HepG2 (cell line): ENCODE measurements around the gene CIBAR2. TPM values are rescaled to one million over a fixed set of nuclear protein-coding genes. Genes with fewer than 3 reads are reported as not detected.

Experiments used
- AFF4 ChIP-seq: sonication (generic); formaldehyde crosslinking; IDR thresholded peaks from 2 replicates; pipeline ENCODE4 v1.4.0; 2020; ENCODE audit warnings: missing genetic modification reagents
- CHD4 ChIP-seq: fragments of 200-600 bp; sonication (generic); IDR thresholded peaks from 2 replicates; pipeline ENCODE4 v1.7.0; 2017; ENCODE audit warnings: mild to moderate bottlenecking, low read length, borderline replicate concordance
- FOXO1 ChIP-seq: sonication (generic); formaldehyde crosslinking; IDR thresholded peaks from 2 replicates; pipeline ENCODE4 v1.4.0; 2020; ENCODE audit warnings: missing genetic modification reagents
- GTF2F1 ChIP-seq: fragments of 150-350 bp; IDR thresholded peaks from 2 replicates; pipeline ENCODE4 v1.6.1; 2014; ENCODE audit warnings: low read length
- KDM2A ChIP-seq: sonication (generic); formaldehyde crosslinking; IDR thresholded peaks from 2 replicates; pipeline ENCODE4 v1.4.0; 2020; ENCODE audit warnings: low read depth, missing genetic modification reagents, borderline replicate concordance
- STAG1 ChIP-seq: sonication (generic); formaldehyde crosslinking; IDR thresholded peaks from 2 replicates; pipeline ENCODE4 v1.4.0; 2020; ENCODE audit warnings: missing genetic modification reagents
- THAP8 ChIP-seq: sonication (generic); formaldehyde crosslinking; IDR thresholded peaks from 2 replicates; pipeline ENCODE4 v1.5.1; 2020; ENCODE audit warnings: missing genetic modification reagents, mild to moderate bottlenecking, borderline replicate concordance
- ZNF816 ChIP-seq: sonication (generic); formaldehyde crosslinking; IDR thresholded peaks from 2 replicates; pipeline ENCODE4 v1.8.0; 2022; ENCODE audit warnings: missing genetic modification reagents, mild to moderate bottlenecking, borderline replicate concordance
- polyA plus RNA-seq, 8 experiments: library from polyadenylated mRNA; depleted of rRNA in 3 of 8; stranded (reverse) in 7 of 8; unstranded in 1 of 8; fragments of >200 nt; fragmentation: Illumina TruSeq in 4 of 8; extraction: Trizol in 4 of 8; gene quantifications; 2 replicates each; pipeline versions ENCODE4 v1.2.1 to v1.2.3, GENCODE V29; 2011 to 2016; ENCODE audit warnings: low read depth in 4 of 8, missing spikeins in 1 of 8, mixed read lengths in 1 of 8; ENCODE audit not compliant: insufficient read depth in 1 of 8
- total RNA-seq, 5 experiments: library from RNA; depleted of rRNA; stranded (reverse); fragments of >200 nt; fragmentation: Illumina TruSeq; extraction: Trizol; gene quantifications; 2 replicates each; pipeline ENCODE4 v1.2.3, GENCODE V29; 2016; ENCODE audit warnings: low read depth in 1 of 5
- TF ChIP-seq, protein P1 (sequence below): sonication (generic); formaldehyde crosslinking; IDR thresholded peaks from 2 replicates; pipeline ENCODE4 v1.4.0; 2020; ENCODE audit warnings: missing genetic modification reagents
- TF ChIP-seq, protein P2 (sequence below): sonication (generic); formaldehyde crosslinking; conservative IDR thresholded peaks from 2 replicates; pipeline ENCODE4 v1.8.1; 2023; ENCODE audit warnings: missing genetic modification reagents
- TF ChIP-seq, protein P3 (sequence below): IDR thresholded peaks from 2 replicates; pipeline ENCODE4 v1.6.1; 2016; ENCODE audit warnings: control low read depth
- TF ChIP-seq, protein P4 (sequence below): sonication (generic); formaldehyde crosslinking; IDR thresholded peaks from 2 replicates; pipeline ENCODE4 v1.9.0; 2021; ENCODE audit warnings: missing genetic modification reagents, borderline replicate concordance

Gene CIBAR2
- total and polyA plus RNA-seq, 2 of the 13 experiments (the other 11 are each of a cell fraction or from before 2014, with no cell fraction given): not detected

DNA sequence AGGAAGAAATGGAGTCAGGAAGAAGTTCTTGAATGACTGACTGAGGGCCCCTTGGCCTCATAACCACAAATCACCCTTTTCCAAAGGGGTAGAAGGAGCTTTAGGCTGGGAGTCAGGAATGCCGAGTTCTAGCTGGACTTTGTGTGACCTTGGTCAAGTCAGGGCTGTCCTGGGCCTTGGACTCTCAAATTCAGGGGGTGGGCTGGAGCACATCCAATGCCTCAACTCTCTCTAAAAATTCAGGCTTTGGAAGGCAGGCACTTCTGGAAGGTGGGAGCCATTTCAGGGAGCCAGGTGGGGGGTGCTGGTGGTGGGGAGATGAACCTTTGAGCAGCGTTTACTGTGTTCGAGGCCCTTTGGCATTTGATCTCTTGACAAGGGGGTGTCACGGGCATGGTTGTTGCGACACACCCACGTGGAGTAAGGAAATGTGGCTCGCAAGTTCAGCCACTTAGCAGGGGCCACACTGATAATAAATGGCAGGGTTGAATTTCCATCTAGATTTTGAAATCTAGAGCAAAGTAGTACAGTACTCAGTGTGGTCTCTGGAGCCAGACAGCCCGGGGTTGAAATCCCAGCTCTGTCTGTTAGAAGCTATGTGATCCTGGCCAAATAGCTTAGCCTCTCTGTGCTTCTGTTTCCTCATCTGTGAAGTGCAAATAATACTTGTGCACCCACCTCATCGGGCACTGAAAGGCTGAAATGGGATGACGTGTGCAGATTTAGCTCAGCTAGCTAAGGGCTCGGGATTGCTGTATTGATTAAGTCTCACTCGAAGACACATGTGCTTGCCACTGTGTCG, 47.1 kb upstream of the CIBAR2 start (continued):
- TF ChIP-seq, protein P1, sequence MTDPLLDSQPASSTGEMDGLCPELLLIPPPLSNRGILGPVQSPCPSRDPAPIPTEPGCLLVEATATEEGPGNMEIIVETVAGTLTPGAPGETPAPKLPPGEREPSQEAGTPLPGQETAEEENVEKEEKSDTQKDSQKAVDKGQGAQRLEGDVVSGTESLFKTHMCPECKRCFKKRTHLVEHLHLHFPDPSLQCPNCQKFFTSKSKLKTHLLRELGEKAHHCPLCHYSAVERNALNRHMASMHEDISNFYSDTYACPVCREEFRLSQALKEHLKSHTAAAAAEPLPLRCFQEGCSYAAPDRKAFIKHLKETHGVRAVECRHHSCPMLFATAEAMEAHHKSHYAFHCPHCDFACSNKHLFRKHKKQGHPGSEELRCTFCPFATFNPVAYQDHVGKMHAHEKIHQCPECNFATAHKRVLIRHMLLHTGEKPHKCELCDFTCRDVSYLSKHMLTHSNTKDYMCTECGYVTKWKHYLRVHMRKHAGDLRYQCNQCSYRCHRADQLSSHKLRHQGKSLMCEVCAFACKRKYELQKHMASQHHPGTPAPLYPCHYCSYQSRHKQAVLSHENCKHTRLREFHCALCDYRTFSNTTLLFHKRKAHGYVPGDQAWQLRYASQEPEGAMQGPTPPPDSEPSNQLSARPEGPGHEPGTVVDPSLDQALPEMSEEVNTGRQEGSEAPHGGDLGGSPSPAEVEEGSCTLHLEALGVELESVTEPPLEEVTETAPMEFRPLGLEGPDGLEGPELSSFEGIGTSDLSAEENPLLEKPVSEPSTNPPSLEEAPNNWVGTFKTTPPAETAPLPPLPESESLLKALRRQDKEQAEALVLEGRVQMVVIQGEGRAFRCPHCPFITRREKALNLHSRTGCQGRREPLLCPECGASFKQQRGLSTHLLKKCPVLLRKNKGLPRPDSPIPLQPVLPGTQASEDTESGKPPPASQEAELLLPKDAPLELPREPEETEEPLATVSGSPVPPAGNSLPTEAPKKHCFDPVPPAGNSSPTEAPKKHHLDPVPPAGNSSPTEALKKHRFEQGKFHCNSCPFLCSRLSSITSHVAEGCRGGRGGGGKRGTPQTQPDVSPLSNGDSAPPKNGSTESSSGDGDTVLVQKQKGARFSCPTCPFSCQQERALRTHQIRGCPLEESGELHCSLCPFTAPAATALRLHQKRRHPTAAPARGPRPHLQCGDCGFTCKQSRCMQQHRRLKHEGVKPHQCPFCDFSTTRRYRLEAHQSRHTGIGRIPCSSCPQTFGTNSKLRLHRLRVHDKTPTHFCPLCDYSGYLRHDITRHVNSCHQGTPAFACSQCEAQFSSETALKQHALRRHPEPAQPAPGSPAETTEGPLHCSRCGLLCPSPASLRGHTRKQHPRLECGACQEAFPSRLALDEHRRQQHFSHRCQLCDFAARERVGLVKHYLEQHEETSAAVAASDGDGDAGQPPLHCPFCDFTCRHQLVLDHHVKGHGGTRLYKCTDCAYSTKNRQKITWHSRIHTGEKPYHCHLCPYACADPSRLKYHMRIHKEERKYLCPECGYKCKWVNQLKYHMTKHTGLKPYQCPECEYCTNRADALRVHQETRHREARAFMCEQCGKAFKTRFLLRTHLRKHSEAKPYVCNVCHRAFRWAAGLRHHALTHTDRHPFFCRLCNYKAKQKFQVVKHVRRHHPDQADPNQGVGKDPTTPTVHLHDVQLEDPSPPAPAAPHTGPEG (CRISPR knock-in tag): no peak
- TF ChIP-seq GTF2F1: no peak
- no peak for TF ChIP-seq FOXO1 (CRISPR knock-in tag)
- TF ChIP-seq, protein P2, sequence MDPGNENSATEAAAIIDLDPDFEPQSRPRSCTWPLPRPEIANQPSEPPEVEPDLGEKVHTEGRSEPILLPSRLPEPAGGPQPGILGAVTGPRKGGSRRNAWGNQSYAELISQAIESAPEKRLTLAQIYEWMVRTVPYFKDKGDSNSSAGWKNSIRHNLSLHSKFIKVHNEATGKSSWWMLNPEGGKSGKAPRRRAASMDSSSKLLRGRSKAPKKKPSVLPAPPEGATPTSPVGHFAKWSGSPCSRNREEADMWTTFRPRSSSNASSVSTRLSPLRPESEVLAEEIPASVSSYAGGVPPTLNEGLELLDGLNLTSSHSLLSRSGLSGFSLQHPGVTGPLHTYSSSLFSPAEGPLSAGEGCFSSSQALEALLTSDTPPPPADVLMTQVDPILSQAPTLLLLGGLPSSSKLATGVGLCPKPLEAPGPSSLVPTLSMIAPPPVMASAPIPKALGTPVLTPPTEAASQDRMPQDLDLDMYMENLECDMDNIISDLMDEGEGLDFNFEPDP: no peak
- TF ChIP-seq, protein P3, sequence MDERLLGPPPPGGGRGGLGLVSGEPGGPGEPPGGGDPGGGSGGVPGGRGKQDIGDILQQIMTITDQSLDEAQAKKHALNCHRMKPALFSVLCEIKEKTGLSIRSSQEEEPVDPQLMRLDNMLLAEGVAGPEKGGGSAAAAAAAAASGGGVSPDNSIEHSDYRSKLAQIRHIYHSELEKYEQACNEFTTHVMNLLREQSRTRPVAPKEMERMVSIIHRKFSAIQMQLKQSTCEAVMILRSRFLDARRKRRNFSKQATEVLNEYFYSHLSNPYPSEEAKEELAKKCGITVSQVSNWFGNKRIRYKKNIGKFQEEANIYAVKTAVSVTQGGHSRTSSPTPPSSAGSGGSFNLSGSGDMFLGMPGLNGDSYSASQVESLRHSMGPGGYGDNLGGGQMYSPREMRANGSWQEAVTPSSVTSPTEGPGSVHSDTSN (CRISPR knock-in tag): no peak
- peak; percentile 15; the same call in 1 of the 2 replicates for TF ChIP-seq KDM2A (CRISPR knock-in tag)
- no peak for TF ChIP-seq THAP8 (CRISPR knock-in tag)
- no peak for TF ChIP-seq AFF4 (CRISPR knock-in tag)
- peak; percentile 91 for TF ChIP-seq ZNF816 (CRISPR knock-in tag)
- TF ChIP-seq STAG1: no peak
- TF ChIP-seq CHD4: 0 out of 2 replicates have a peak, but pooled peaks have one; percentile 81
- TF ChIP-seq, protein P4, sequence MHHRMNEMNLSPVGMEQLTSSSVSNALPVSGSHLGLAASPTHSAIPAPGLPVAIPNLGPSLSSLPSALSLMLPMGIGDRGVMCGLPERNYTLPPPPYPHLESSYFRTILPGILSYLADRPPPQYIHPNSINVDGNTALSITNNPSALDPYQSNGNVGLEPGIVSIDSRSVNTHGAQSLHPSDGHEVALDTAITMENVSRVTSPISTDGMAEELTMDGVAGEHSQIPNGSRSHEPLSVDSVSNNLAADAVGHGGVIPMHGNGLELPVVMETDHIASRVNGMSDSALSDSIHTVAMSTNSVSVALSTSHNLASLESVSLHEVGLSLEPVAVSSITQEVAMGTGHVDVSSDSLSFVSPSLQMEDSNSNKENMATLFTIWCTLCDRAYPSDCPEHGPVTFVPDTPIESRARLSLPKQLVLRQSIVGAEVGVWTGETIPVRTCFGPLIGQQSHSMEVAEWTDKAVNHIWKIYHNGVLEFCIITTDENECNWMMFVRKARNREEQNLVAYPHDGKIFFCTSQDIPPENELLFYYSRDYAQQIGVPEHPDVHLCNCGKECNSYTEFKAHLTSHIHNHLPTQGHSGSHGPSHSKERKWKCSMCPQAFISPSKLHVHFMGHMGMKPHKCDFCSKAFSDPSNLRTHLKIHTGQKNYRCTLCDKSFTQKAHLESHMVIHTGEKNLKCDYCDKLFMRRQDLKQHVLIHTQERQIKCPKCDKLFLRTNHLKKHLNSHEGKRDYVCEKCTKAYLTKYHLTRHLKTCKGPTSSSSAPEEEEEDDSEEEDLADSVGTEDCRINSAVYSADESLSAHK (CRISPR knock-in tag): no peak
